Activated B cell treated with CpG ODN at 0.5 μM for 24 hours (primary cell): ENCODE measurements around the gene CDK11A. TPM values are rescaled to one million over a fixed set of nuclear protein-coding genes. Genes with fewer than 3 reads are reported as not detected.

ENCODE experiments used
- ATAC-seq: fragments of 200-7000 bp; cut with Tn5 transposase; one replicate; pipeline ENCODE4 v1.10.0; 2021; ENCODE audit warnings: low read depth, mild to moderate bottlenecking, moderate library complexity
- CTCF ChIA-PET: fragments of 350-600 bp; sonication (Branson Sonifier 250); formaldehyde crosslinking; loops from one replicate; lab custom pipeline; 2021; ENCODE audit warnings: antibody characterized with exemption; lab: Charles Lee
- POLR2A ChIA-PET: fragments of 350-600 bp; sonication (Branson Sonifier 250); formaldehyde crosslinking; loops from one replicate; lab custom pipeline; 2021; ENCODE audit warnings: antibody characterized with exemption; lab: Charles Lee
- DNase-seq: peaks from one replicate; pipeline ENCODE4 v3.0.0; 2022
- H3K27ac Mint-ChIP-seq: one replicate; pipeline ENCODE4 v1.8.0; 2020; ENCODE audit warnings: mixed read lengths
- H3K27me3 Mint-ChIP-seq: one replicate; pipeline ENCODE4 v1.8.0; 2021; ENCODE audit warnings: mixed read lengths
- H3K36me3 Mint-ChIP-seq: one replicate; pipeline ENCODE4 v1.8.0; 2021; ENCODE audit warnings: low read depth, mixed read lengths
- H3K4me1 Mint-ChIP-seq: one replicate; pipeline ENCODE4 v1.8.0; 2021; ENCODE audit warnings: mixed read lengths
- H3K4me3 Mint-ChIP-seq: one replicate; pipeline ENCODE4 v1.8.0; 2020; ENCODE audit warnings: mild to moderate bottlenecking, mixed read lengths
- H3K9me3 Mint-ChIP-seq: one replicate; pipeline ENCODE4 v1.8.0; 2020; ENCODE audit warnings: mixed read lengths
- intact Hi-C: fragments of 100-400 bp; cut with micrococcal nuclease; formaldehyde crosslinking; loops from one replicate; pipeline ENCODE4 v1.15.1; 2024
- total RNA-seq: library from RNA; stranded (reverse); gene quantifications from 2 replicates; pipeline ENCODE4 v1.2.3, GENCODE V29; 2022
- TF ChIP-seq, protein P1 (sequence below): fragments of 200-600 bp; IDR thresholded peaks from one replicate; pipeline ENCODE4 v1.8.0; 2022; ENCODE audit warnings: antibody characterized with exemption, mild to moderate bottlenecking

CDK11A gene
- total RNA-seq, 1 donor from 2014 or later: 58.9 TPM

GRCh38 chr1:1764876-1765470 lies 40.8 kb upstream of the CDK11A start:
- POLR2A ChIA-PET: no interaction called here
- CTCF ChIA-PET: no interaction called here
- DNase-seq (no peak), ATAC-seq (no peak)
- Mint-ChIP-seq H3K9me3 (no peaks in the 10 kb centered on the region), H3K4me3 (no peak overlapping the region), H3K27me3 (no peaks in the 10 kb centered on the region), H3K27ac (no peak overlapping the region), H3K4me1 (peaks cover 8% of the 10 kb centered on the region), H3K36me3 (peaks cover 80% of the 10 kb centered on the region)
- TF ChIP-seq, protein P1, sequence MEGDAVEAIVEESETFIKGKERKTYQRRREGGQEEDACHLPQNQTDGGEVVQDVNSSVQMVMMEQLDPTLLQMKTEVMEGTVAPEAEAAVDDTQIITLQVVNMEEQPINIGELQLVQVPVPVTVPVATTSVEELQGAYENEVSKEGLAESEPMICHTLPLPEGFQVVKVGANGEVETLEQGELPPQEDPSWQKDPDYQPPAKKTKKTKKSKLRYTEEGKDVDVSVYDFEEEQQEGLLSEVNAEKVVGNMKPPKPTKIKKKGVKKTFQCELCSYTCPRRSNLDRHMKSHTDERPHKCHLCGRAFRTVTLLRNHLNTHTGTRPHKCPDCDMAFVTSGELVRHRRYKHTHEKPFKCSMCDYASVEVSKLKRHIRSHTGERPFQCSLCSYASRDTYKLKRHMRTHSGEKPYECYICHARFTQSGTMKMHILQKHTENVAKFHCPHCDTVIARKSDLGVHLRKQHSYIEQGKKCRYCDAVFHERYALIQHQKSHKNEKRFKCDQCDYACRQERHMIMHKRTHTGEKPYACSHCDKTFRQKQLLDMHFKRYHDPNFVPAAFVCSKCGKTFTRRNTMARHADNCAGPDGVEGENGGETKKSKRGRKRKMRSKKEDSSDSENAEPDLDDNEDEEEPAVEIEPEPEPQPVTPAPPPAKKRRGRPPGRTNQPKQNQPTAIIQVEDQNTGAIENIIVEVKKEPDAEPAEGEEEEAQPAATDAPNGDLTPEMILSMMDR: no peak
- intact Hi-C loops: loop anchor here (1.0 kb wide), 1 partner anchor 141 kb away; no protein-coding TSS in a partner anchor

DNA sequence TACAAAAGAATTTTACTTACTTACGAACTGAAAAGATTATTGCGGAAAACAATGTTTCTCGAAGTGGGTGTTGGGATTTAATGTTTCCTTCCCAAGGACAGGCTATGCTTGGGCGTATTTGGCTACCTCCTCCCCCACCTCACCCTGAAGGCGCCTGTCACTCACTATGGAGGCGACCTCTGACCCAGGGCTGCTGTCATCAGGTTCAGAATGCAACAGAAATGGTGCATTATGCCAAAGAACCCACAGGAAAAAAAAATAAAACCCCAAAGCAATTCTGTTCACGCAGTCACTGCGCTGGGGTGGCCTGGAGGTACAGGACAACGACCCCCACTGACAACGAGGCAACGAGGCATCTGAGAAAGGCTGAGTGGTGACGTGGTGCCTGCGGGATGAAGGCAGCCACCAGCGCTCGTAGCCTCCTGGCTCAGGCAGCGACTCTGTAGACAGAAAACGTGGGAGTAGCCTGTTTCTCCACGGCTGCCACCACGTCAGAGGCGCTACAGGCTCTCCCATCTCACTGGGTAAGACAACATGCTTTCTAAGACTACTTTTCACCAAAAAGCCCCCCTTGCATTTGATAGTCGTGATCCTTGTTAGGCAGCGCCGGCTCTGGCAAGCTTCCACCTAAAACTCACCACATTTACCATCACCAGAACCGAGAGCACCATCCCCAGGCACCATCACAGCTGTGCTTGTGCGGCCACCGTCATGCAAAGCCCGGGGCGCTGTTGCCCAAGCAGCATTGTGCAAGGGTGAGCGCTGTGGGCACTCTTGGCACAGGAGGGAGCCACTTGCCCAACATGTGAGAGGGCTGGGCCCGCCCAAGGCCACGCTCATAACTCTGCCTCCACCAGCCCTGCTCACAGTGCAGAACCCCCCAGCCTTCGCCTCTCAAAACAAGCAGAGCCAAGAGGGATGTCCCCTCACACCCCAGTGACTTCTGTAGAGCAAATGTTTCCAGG lies 39.8 kb upstream of the CDK11A start:
- DNase-seq (no peak), ATAC-seq (peak; percentile 61)
- H3K27ac Mint-ChIP-seq: peak overlapping the region; percentile 26
- TF ChIP-seq, protein P1: no peak
- POLR2A ChIA-PET: no interaction called here
- no peaks in the 10 kb centered on the region for H3K9me3 Mint-ChIP-seq
- peaks cover 8% of the 10 kb centered on the region for H3K4me1 Mint-ChIP-seq
- peaks cover 86% of the 10 kb centered on the region for H3K36me3 Mint-ChIP-seq
- CTCF ChIA-PET: no interaction called here
- no peak overlapping the region for H3K4me3 Mint-ChIP-seq
- H3K27me3 Mint-ChIP-seq: no peaks in the 10 kb centered on the region
- intact Hi-C loops: loop anchor here (1.0 kb wide), 1 partner anchor 142 kb away; no protein-coding TSS in a partner anchor

GRCh38 chr1:1761504-1762376 lies 37.6 kb upstream of the CDK11A start:
- ChIA-PET POLR2A (no interaction called here), CTCF (no interaction called here)
- ATAC-seq: no peak
- H3K4me1 Mint-ChIP-seq: peaks cover 2% of the 10 kb centered on the region
- no peaks in the 10 kb centered on the region for H3K27me3 Mint-ChIP-seq
- H3K4me3 Mint-ChIP-seq: no peak overlapping the region
- DNase-seq: no peak
- TF ChIP-seq, protein P1: no peak
- intact Hi-C loops: no loop called here
- H3K36me3 Mint-ChIP-seq: peaks cover 82% of the 10 kb centered on the region
- no peak overlapping the region for H3K27ac Mint-ChIP-seq
- no peaks in the 10 kb centered on the region for H3K9me3 Mint-ChIP-seq

DNA sequence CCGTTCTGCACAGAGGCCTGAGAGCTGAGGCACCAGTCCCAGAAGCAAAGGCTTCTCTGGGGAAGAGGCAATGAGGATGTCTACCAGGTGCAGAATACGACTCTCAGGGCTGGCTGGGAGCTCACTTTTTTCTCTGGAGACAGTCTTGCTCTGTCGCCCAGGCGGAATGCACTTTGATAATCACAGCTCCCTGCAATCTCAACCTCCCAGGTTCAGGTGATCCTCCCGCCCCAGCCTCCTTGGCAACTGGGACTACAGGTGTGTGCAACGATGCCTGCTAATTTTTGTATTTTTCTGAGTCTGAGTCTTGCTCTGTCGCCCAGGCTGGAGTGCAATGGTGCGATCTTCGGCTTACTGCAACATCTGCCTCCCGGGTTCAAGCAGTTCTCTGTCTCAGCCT lies 36.6 kb upstream of the CDK11A start:
- TF ChIP-seq, protein P1: no peak
- POLR2A ChIA-PET: no interaction called here
- ATAC-seq (no peak), DNase-seq (no peak)
- no peak overlapping the region for H3K4me3 Mint-ChIP-seq
- peaks cover 2% of the 10 kb centered on the region for H3K4me1 Mint-ChIP-seq
- no peaks in the 10 kb centered on the region for H3K9me3 Mint-ChIP-seq
- intact Hi-C loops: no loop called here
- CTCF ChIA-PET: no interaction called here
- no peak overlapping the region for H3K27ac Mint-ChIP-seq
- H3K36me3 Mint-ChIP-seq: peaks cover 85% of the 10 kb centered on the region
- H3K27me3 Mint-ChIP-seq: no peaks in the 10 kb centered on the region
